Lower leg skin (tissue), 4 donors: ENCODE measurements around the gene MYO1C. TPM values are rescaled to one million over a fixed set of nuclear protein-coding genes. Genes with fewer than 3 reads are reported as not detected.
"Not testable (repeated sequence)": the region's sequence is repeated elsewhere in the genome, so short reads cannot be mapped to it uniquely, and the experiment has no call there.

Experiments
- DNase-seq, 2 donors: peaks; one replicate each; pipeline ENCODE4 v3.0.0-alpha.2; 2019; ENCODE audit warnings: low spot score in 2 of 2
- H3K4me3 ChIP-seq: fragments of 200-600 bp; sonication (generic); 2 replicates; pipeline ENCODE4 v1.5.1; 2017; ENCODE audit warnings: mild to moderate bottlenecking, low read depth; ENCODE audit not compliant: poor library complexity, severe bottlenecking
- CTCF ChIP-seq, 3 donors: fragments of 450-650 bp; IDR thresholded peaks; one replicate each; pipeline ENCODE4 v1.5.1; 2016; ENCODE audit warnings: antibody characterized with exemption in 3 of 3, mild to moderate bottlenecking in 3 of 3, moderate library complexity in 2 of 3
- POLR2A ChIP-seq, 2 donors: fragments of 450-650 bp; IDR thresholded peaks; one replicate each; pipeline ENCODE4 v1.6.1; 2016 to 2017; ENCODE audit warnings: antibody characterized with exemption in 2 of 2, mild to moderate bottlenecking in 1 of 2, moderate library complexity in 1 of 2
- WGBS, 2 donors: methylation state at CpG; one replicate each; pipeline ENCODE4 v1.1.5; 2018; 5-methylcytosine and 5-hydroxymethylcytosine counted together
- intact Hi-C: fragments of 100-400 bp; cut with DNase I; formaldehyde crosslinking; loops from one replicate; pipeline ENCODE4 v1.15.0; 2023; ENCODE audit warnings: low total_unique reads
- total RNA-seq, 4 donors: library from RNA; depleted of rRNA; stranded (reverse); fragments of >200 nt; gene quantifications; one replicate each; pipeline ENCODE4 v1.1.0, GENCODE V29; 2016

The MYO1C gene
- total RNA-seq, 4 donors from 2014 or later: 71.3 to 101 (median 84.8) TPM

DNA sequence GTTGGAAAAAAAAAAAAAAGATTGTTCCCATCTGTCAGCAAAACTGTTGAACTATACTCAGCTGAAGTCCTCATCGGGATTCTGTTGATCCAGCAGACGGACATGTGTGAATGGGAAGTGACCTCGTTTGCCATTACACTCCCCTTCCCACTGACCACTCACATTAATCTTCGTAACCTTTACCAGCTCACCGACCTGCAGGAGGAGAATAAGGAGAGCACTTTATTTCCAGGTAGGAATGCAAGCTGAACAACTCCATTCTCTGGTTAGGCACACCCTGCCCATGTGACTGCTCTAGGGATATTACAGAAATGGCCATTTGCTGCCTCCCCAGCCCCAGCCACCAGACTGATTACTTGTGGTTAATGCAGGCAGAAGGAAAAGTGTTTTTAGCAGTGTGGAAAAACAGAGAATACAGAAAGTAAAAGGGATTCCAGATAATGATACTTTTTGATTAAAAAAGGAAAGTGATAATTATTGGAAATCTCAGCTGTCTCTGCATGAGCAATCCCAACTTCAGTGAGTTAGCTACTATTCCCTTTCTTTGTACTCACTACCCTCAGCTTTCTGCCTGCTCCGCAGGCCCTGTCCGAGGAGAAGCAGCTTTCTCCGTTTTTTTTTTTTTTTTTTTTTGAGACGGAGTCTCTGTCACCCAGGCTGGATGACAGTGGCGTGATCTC lies 68.9 kb downstream of the MYO1C start:
- DNase-seq: no peak
- no peak overlapping the region for H3K4me3 ChIP-seq
- TF ChIP-seq POLR2A (IDR thresholded peaks at IDR 0.05) (no peak), CTCF (IDR thresholded peaks at IDR 0.05) (no peak)
- intact Hi-C loops: no loop called here
- 72 to 74% methylated on average over 10 of the region's 10 CpGs for WGBS, 2 donors

- no peak for TF ChIP-seq CTCF (IDR thresholded peaks at IDR 0.05)
- TF ChIP-seq POLR2A (IDR thresholded peaks at IDR 0.05): no peak
- 61 to 72% methylated on average over 7 of the region's 7 CpGs for WGBS, 2 donors
- DNase-seq: no peak
- intact Hi-C loops: no loop called here
- no peak overlapping the region for H3K4me3 ChIP-seq
Measured at GRCh38 chr17:1422885-1423284, 69.6 kb downstream of the MYO1C start.

- intact Hi-C loops: no loop called here
- no peak overlapping the region for H3K4me3 ChIP-seq
- no peak for DNase-seq
- TF ChIP-seq CTCF (IDR thresholded peaks at IDR 0.05) (no peak), POLR2A (IDR thresholded peaks at IDR 0.05) (no peak)
- 93% methylated on average over 11 of the region's 11 CpGs for WGBS, 2 donors
Measured at GRCh38 chr17:1421470-1421869, 71.0 kb downstream of the MYO1C start.

DNA sequence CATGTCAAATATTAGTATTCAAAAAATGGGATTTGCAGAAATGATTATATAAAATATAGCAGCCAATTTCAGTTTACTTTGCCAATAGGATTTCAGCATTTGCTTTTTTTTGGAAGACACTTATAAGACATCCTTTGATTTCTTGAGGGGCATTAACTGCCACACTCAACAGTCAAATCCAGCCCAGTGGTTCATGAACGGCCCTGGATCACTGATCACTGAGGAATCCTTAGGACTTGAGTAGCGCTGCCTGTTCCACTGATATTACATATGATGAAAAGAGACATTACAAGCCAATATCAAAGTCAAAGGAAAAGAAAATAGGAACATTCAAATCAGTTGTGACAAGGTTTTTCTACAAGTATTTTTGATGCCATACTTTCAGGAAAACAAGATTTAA lies 71.5 kb downstream of the MYO1C start:
- TF ChIP-seq CTCF (IDR thresholded peaks at IDR 0.05): no peak
- TF ChIP-seq POLR2A (IDR thresholded peaks at IDR 0.05): no peak
- 89 to 90% methylated on average over 2 of the region's 2 CpGs for WGBS, 2 donors
- DNase-seq: no peak
- intact Hi-C loops: no loop called here
- no peak overlapping the region for H3K4me3 ChIP-seq

GRCh38 chr17:1420163-1420562 lies 72.3 kb downstream of the MYO1C start:
- TF ChIP-seq POLR2A (IDR thresholded peaks at IDR 0.05): no peak
- no peak for TF ChIP-seq CTCF (IDR thresholded peaks at IDR 0.05)
- H3K4me3 ChIP-seq: no peak overlapping the region
- intact Hi-C loops: no loop called here
- 96 to 97% methylated on average over 11 of the region's 11 CpGs for WGBS, 2 donors
- DNase-seq: no peak

GRCh38 chr17:1418476-1418875 lies 74.0 kb downstream of the MYO1C start:
- DNase-seq, intact Hi-C loops, H3K4me3 ChIP-seq: not testable (repeated sequence)
- WGBS, 2 donors: 93 to 97% methylated on average over 10 of the region's 10 CpGs
